GM21786 (cell line): Measurements from ENCODE around the gene CPT1C.

ENCODE experiments used
- ATAC-seq: cut with Tn5 transposase; IDR thresholded peaks from one replicate; pipeline ENCODE4 v1.9.1; 2021; ENCODE audit not compliant: unreplicated experiment

CPT1C gene

GRCh38 chr19:49749771-49750170 lies 58.9 kb downstream of the CPT1C start:
- no peak for ATAC-seq

DNA sequence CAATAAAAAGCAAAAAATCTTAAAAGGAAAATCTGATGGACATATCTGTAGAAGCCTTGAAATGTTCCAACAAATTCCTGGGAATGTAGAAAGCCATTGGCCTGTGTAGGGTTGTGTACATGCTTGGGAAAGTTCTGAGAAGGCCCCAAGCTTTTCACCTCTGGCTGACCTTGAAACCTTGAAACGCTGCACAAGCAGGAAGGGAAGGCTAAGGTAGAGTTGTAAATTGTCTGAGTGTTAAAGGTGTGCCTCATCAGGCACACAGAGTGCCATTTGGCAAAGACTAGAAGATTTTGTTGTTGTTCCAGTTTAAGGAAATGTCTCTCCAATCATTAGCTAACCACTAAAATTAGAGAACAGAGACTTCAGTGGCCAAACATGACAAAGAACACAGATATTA lies 61.8 kb downstream of the CPT1C start:
- no peak for ATAC-seq

- ATAC-seq = no peak
Measured at GRCh38 chr19:49755956-49756355, 65.0 kb downstream of the CPT1C start.

DNA sequence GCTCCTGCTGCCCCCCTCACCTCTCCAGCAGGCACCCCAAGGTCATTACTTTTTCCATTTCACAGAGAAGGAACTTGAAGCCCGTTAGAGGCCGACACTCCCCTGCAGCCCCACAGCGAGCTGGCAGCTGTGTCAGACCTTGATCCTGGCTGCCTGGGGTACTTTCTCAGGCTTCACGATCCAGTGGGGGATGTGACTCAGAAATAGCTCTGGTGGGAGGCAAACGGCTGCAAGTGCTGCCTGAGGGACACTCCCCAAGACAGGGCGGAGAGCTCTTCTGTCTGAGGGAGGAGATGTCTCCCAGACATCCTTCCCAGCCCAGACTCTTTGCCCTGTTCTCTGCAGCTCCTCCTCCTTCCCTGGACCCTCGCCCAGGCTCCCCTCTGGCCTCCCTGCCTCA lies 67.4 kb downstream of the CPT1C start:
- no peak for ATAC-seq

- ATAC-seq = no peak
Measured at GRCh38 chr19:49761249-49761624, 70.3 kb downstream of the CPT1C start.

DNA sequence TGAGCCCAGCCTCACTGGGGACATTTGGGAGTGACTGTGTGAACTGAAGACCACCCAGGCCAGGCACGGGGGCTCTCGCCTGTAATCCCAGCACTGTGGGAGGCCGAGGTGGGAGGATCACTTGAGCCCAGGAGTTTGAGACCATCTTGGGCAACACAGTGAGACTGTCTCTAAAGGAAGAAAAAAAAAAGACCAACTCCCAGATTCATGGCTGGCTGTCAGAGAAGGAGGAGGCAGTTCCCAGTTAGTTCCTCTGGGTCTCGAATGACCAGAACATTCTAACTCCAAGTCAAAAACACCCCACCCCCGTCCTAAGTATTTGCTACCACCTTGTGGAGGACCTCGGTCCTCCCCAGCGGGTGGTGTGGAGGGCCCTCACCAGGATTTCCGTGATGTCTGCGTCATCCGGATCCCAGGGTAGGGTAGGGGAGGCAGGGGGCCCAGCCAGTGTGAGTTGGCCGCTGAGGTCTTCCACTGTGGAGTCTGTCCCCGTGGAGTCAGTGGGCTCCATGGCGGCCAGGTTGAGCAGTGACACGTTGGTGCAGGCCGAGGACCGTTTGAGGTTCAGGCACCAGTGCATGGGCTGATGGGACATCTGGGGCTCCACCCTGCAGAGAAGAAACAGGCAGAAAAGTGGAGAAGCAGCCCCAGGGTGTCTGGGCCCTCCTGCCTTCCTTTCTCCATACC lies 70.9 kb downstream of the CPT1C start:
- no peak for ATAC-seq

- ATAC-seq = no peak
Measured at GRCh38 chr19:49763230-49763629, 72.3 kb downstream of the CPT1C start, which contains the start of gene TSKS. TSS of gene TSKS (minus strand) at chr19:49763306. CDS start at chr19:49763247, 59 bp downstream.
